ENCODE data around the gene FOXN4.

The FOXN4 gene

DNA sequence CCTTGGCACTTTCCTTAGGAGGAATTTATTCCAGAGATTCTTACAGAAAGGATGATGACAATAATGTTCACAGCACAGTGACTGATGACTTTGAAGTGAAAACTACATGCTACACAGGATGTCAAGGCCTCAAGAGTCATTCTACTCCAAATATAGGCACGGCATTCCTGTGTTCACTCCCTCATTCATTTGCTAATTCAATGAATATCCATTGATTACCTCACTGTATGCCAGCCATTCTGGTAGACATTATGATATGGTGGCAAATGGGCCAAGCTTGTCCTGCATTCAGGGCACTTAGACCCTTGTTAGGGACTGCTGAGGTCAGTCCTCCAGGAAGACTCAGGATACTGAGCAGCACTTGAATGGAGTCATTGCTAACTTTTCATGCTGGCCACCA is 48.0 kb downstream of the FOXN4 start:
- H3K36me3 ChIP-seq (ENCODE audit: low read length) = no peaks in the 10 kb centered on the region
- H3F3A ChIP-seq (ENCODE audit: insufficient read depth) = no peaks in the 10 kb centered on the region
- no peak overlapping the region for H3K27ac ChIP-seq (ENCODE audit: low read depth, low read length)
- H3K9me2 ChIP-seq (replicated peaks; ENCODE audit: insufficient read depth, low read length) = no peaks in the 10 kb centered on the region
- H3K79me2 ChIP-seq (ENCODE audit: insufficient read depth, low read length) = no peaks in the 10 kb centered on the region
- no peak overlapping the region for H3K4me3 ChIP-seq (ENCODE audit: insufficient read depth, low read length, poor library complexity, severe bottlenecking)
- H3K9ac ChIP-seq (ENCODE audit: low read length) = no peak overlapping the region
- no peak overlapping the region for H2AFZ ChIP-seq (ENCODE audit: low read depth, low read length, severe bottlenecking)
- no peaks in the 10 kb centered on the region for H3K9me3 ChIP-seq (ENCODE audit: insufficient read depth, low read length)
- H3K4me2 ChIP-seq (ENCODE audit: low read depth, low read length, poor library complexity, severe bottlenecking) = no peak overlapping the region
- no peaks in the 10 kb centered on the region for H4K20me1 ChIP-seq (ENCODE audit: low read depth, low read length)
- H3K27me3 ChIP-seq (ENCODE audit: low read length) = no peaks in the 10 kb centered on the region
- TF ChIP-seq EZH2phosphoT487 (conservative IDR thresholded peaks at IDR 0.05; ENCODE audit: low read length) = no peak

DNA sequence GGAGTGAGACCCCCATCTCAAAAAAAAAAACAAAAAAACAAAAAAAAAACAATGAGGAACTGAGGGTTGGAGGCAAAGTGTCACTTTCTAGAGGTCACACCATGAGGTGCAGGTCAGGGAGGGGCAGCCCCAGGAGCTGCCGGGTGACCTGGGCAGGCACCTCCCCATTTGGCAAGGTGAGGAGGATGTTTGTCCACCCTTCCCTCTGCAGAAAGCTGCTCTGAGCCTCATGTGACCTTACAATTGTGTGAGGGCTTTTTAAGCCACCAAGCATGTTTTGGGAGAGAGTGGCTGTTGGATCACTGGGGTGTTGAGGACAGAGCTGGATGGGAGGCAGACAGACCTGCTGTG is 49.6 kb downstream of the FOXN4 start:
- H3K4me3 ChIP-seq (ENCODE audit: insufficient read depth, low read length, poor library complexity, severe bottlenecking) = no peak overlapping the region
- no peaks in the 10 kb centered on the region for H3K9me2 ChIP-seq (replicated peaks; ENCODE audit: insufficient read depth, low read length)
- H3K4me2 ChIP-seq (ENCODE audit: low read depth, low read length, poor library complexity, severe bottlenecking) = no peak overlapping the region
- no peak overlapping the region for H3K27ac ChIP-seq (ENCODE audit: low read depth, low read length)
- no peaks in the 10 kb centered on the region for H3K79me2 ChIP-seq (ENCODE audit: insufficient read depth, low read length)
- H3K9ac ChIP-seq (ENCODE audit: low read length) = no peak overlapping the region
- no peaks in the 10 kb centered on the region for H3K27me3 ChIP-seq (ENCODE audit: low read length)
- no peaks in the 10 kb centered on the region for H3F3A ChIP-seq (ENCODE audit: insufficient read depth)
- H2AFZ ChIP-seq (ENCODE audit: low read depth, low read length, severe bottlenecking) = no peak overlapping the region
- no peaks in the 10 kb centered on the region for H3K9me3 ChIP-seq (ENCODE audit: insufficient read depth, low read length)
- TF ChIP-seq EZH2phosphoT487 (conservative IDR thresholded peaks at IDR 0.05; ENCODE audit: low read length) = no peak
- TF ChIP-seq, protein P1, sequence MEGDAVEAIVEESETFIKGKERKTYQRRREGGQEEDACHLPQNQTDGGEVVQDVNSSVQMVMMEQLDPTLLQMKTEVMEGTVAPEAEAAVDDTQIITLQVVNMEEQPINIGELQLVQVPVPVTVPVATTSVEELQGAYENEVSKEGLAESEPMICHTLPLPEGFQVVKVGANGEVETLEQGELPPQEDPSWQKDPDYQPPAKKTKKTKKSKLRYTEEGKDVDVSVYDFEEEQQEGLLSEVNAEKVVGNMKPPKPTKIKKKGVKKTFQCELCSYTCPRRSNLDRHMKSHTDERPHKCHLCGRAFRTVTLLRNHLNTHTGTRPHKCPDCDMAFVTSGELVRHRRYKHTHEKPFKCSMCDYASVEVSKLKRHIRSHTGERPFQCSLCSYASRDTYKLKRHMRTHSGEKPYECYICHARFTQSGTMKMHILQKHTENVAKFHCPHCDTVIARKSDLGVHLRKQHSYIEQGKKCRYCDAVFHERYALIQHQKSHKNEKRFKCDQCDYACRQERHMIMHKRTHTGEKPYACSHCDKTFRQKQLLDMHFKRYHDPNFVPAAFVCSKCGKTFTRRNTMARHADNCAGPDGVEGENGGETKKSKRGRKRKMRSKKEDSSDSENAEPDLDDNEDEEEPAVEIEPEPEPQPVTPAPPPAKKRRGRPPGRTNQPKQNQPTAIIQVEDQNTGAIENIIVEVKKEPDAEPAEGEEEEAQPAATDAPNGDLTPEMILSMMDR (IDR thresholded peaks at IDR 0.05; ENCODE audit: insufficient read depth, low read length, poor library complexity, severe bottlenecking) = no peak
- H3K36me3 ChIP-seq (ENCODE audit: low read length) = no peaks in the 10 kb centered on the region
- no peaks in the 10 kb centered on the region for H4K20me1 ChIP-seq (ENCODE audit: low read depth, low read length)

DNA sequence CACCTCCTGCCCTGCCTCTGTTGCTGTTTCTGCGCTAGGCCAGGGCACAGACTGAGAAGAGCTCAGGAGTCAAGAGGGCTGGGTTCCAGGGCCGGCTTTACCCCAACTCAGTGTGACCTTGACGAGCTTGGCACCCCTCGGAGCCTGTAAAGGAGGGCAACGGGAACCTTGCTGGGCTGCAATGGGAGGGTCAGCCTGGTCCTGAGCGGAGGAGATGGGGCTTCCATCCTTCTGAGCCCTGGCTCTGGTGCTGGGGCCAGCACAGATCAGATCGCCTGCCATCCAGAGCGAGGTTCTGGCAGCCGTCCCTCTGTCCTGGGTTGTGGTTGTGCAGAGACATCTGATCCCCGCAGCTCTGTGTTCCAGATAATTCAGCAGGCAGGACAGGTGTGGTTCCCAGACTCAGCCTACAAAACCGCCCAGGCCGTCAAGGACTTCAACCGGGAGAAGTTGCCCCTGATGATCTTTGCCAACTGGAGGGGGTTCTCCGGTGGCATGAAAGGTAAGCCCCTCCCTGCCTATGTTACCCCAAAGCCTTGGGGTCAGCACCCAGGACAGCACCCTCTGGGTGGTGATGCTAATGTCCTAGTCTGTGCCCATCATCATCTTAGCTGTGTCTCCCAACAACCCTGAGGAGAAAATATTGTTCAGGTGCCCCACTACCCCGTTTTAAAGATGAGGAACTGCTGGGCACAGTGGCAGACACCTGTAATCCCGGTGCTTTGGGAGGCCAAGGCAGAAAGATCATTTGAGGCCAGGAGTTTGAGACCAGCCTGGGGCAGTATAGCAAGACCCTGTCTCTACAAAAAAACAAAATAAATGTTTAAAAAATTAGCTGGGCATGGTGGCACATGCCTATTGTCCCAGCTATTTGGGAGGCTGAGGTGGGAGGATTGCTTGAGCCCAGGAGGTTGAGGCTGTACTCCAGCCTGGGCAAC is 50.2 kb downstream of the FOXN4 start:
- H3F3A ChIP-seq (ENCODE audit: insufficient read depth) = no peaks in the 10 kb centered on the region
- no peaks in the 10 kb centered on the region for H4K20me1 ChIP-seq (ENCODE audit: low read depth, low read length)
- H2AFZ ChIP-seq (ENCODE audit: low read depth, low read length, severe bottlenecking) = no peak overlapping the region
- no peaks in the 10 kb centered on the region for H3K9me2 ChIP-seq (replicated peaks; ENCODE audit: insufficient read depth, low read length)
- no peaks in the 10 kb centered on the region for H3K36me3 ChIP-seq (ENCODE audit: low read length)
- no peaks in the 10 kb centered on the region for H3K9me3 ChIP-seq (ENCODE audit: insufficient read depth, low read length)
- no peak overlapping the region for H3K4me2 ChIP-seq (ENCODE audit: low read depth, low read length, poor library complexity, severe bottlenecking)
- no peaks in the 10 kb centered on the region for H3K79me2 ChIP-seq (ENCODE audit: insufficient read depth, low read length)
- no peak overlapping the region for H3K27ac ChIP-seq (ENCODE audit: low read depth, low read length)
- H3K27me3 ChIP-seq (ENCODE audit: low read length) = no peaks in the 10 kb centered on the region
- H3K9ac ChIP-seq (ENCODE audit: low read length) = no peak overlapping the region
- no peak for TF ChIP-seq EZH2phosphoT487 (conservative IDR thresholded peaks at IDR 0.05; ENCODE audit: low read length)
- TF ChIP-seq, protein P1 (IDR thresholded peaks at IDR 0.05; ENCODE audit: insufficient read depth, low read length, poor library complexity, severe bottlenecking) = no peak
- no peak overlapping the region for H3K4me3 ChIP-seq (ENCODE audit: insufficient read depth, low read length, poor library complexity, severe bottlenecking)

DNA sequence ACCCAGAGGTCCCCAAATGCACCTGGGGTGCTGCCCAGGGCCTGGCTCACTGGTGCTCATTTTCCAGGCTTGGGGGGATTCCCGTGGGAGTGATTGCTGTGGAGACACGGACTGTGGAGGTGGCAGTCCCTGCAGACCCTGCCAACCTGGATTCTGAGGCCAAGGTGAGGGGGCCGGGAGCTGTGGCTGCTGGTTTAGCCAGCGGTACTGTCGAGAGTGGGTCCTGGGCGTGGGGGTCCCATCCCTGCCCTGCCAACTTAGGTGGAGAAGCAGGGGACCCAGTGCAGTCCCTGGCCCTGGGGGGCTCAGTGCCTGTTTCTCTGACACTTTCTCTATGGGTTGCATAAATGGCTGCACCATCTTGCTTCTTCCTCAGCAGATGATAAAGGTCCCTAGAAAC is 50.9 kb downstream of the FOXN4 start:
- Histone ChIP-seq H3F3A (ENCODE audit: insufficient read depth) (no peaks in the 10 kb centered on the region), H3K27me3 (ENCODE audit: low read length) (no peaks in the 10 kb centered on the region), H2AFZ (ENCODE audit: low read depth, low read length, severe bottlenecking) (no peak overlapping the region), H4K20me1 (ENCODE audit: low read depth, low read length) (no peaks in the 10 kb centered on the region), H3K79me2 (ENCODE audit: insufficient read depth, low read length) (no peaks in the 10 kb centered on the region), H3K4me3 (ENCODE audit: insufficient read depth, low read length, poor library complexity, severe bottlenecking) (no peak overlapping the region), H3K9me3 (ENCODE audit: insufficient read depth, low read length) (no peaks in the 10 kb centered on the region), H3K9ac (ENCODE audit: low read length) (no peak overlapping the region), H3K4me2 (ENCODE audit: low read depth, low read length, poor library complexity, severe bottlenecking) (no peak overlapping the region), H3K36me3 (ENCODE audit: low read length) (no peaks in the 10 kb centered on the region), H3K9me2 (replicated peaks; ENCODE audit: insufficient read depth, low read length) (no peaks in the 10 kb centered on the region), H3K27ac (ENCODE audit: low read depth, low read length) (no peak overlapping the region)
- TF ChIP-seq EZH2phosphoT487 (conservative IDR thresholded peaks at IDR 0.05; ENCODE audit: low read length) = no peak
- TF ChIP-seq, protein P1 (IDR thresholded peaks at IDR 0.05; ENCODE audit: insufficient read depth, low read length, poor library complexity, severe bottlenecking) = no peak
